GM12891 (cell line): Measurements from ENCODE around the gene IQCE.

ENCODE experiments used
- PAX5 ChIP-seq: IDR thresholded peaks from 2 replicates; pipeline ENCODE4 v1.6.1; 2011; ENCODE audit warnings: low read length, moderate library complexity, mild to moderate bottlenecking; ENCODE audit not compliant: insufficient read depth, severe bottlenecking
- POLR2A ChIP-seq: IDR thresholded peaks from 2 replicates; pipeline ENCODE4 v1.6.1; 2011; ENCODE audit warnings: low read depth, low read length, control low read depth
- POLR2AphosphoS5 ChIP-seq: IDR thresholded peaks from 2 replicates; pipeline ENCODE4 v1.6.1; 2011; ENCODE audit warnings: low read depth, low read length, control low read depth
- SPI1 ChIP-seq: IDR thresholded peaks from 2 replicates; pipeline ENCODE4 v1.6.1; 2011; ENCODE audit warnings: low read depth, low read length, control low read depth
- TAF1 ChIP-seq: IDR thresholded peaks from 2 replicates; pipeline ENCODE4 v1.6.1; 2011; ENCODE audit warnings: low read depth, low read length, control low read depth

- no peak for TF ChIP-seq POLR2A
- TF ChIP-seq SPI1: no peak
- no peak for TF ChIP-seq POLR2AphosphoS5
- TF ChIP-seq TAF1: no peak
- no peak for TF ChIP-seq PAX5
Observed at GRCh38 chr7:2603044-2603965, 44.5 kb downstream of the IQCE start.
